DMS153 (cell line): ENCODE measurements around the gene MAPK12.
"Not testable (repeated sequence)": the region's sequence is repeated elsewhere in the genome, so short reads cannot be mapped to it uniquely, and the experiment has no call there.

ENCODE experiments used
- DNase-seq: peaks from one replicate; lab custom pipeline; 2025; lab: John Stamatoyannopoulos, UW

MAPK12 gene

GRCh38 chr22:50216055-50216683 is 45.3 kb downstream of the MAPK12 start:
- no peak for DNase-seq

GRCh38 chr22:50215297-50216054 is 46.0 kb downstream of the MAPK12 start:
- no peak for DNase-seq

DNA sequence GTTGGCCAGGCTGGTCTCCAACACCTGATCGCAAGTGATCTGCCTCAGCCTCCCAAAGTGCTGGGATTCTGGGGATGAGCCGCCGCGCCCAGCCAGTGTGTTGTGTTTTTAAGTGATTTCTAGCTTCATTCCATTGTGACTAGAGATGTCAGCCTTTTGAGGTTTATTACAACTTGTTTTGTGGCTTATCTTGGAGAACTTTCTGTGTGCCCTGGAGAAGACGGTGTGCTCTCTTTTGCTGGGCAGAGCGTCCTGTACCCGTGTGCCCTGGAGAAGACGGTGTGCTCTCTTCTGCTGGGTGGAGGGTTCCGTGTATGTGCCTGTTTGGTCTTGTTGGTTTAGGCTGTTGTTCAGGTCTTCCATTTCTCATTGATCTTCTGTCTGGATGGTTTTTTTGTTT is 48.2 kb downstream of the MAPK12 start:
- DNase-seq = no peak

- no peak for DNase-seq
Measured at GRCh38 chr22:50211147-50211546, 50.3 kb downstream of the MAPK12 start.

- DNase-seq = no peak
Measured at GRCh38 chr22:50210378-50211139, 50.9 kb downstream of the MAPK12 start.

DNA sequence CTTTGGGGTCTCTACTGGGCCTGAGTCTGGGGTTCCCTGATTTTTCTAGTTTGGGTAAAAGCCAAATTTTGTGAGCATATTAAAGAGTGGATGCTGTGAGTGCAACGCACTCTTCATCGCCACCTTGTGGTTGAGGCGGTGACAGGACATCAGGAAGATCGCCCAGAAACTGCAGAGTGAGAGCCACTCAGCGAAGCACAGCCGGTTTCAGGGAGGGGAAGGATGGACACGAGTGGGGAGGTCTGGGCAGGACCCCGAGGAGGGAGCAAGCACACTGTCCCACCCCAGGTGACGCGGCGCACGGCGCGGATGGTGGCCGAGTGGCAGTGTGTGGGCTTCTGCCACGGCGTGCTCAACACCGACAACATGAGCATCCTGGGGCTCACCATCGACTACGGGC is 51.6 kb downstream of the MAPK12 start:
- DNase-seq = no peak

DNA sequence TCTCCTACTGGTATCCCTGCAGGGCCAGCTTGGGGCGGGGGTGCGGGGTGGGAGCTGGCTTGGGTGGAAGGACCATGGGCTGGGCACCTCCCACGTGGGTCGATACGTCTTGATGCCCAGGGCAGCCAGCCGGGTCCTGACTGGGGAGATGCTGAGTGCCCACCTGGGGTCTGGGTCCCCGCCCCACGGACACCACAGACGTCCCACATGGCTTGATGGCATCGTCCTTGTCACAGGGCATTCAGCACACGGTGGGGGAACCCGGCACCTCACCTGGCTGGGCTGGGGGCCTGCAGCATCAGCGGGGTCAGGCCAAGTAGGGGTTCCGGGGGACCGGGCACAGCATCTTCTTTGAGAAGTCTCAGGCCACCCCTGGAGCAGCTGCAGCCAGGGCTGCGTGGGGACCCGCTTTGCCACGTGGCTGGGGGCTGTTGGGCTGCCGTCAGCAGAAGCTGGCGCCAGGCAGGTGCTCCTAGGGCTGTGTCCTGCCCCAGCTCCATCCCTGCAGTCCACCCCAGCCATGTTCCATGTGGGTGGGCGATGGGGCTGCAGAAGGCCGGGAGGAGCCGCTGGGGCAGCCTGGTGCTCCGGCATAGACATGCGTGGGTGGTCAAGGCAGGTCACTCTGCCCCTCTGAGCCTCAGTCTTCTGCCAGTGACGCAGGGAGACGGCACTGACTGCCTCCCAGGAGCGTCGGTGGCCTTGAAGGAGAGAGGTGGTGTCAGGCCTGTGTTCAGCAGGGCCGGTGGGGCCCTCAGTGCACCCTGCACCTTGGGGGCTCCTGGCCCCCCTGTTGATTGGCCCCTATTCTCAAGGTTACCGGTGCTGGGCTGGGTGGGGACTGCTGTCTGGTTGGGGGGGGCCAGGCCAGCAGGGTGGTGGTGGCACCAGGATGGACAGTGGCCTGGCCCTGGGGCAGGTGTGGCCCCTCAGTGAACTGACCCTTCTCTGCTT is 52.3 kb downstream of the MAPK12 start:
- no peak for DNase-seq

DNA sequence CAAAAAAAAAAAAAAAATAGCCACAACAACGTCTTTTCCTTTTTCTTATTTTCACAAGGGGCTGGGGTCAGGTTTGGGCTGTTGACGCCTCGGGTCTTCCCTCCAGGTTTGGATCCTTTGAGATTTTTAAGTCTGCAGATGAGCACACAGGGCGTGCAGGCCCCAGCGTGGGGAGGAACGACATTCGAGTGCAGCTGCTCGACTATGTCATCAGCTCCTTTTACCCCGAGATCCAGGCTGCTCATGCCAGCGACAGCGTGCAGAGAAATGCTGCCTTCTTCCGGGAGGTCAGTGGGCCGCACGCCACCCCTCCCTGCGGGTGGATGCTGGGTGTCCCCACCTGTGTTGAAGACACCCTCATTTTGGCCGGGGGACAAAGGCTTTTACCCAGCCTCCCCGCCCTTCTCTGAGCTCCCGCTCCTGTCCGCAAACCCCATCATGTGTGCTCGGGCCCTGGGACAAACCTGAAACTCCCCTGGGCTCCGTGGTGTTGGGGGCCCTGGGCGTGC is 53.0 kb downstream of the MAPK12 start:
- no peak for DNase-seq

DNA sequence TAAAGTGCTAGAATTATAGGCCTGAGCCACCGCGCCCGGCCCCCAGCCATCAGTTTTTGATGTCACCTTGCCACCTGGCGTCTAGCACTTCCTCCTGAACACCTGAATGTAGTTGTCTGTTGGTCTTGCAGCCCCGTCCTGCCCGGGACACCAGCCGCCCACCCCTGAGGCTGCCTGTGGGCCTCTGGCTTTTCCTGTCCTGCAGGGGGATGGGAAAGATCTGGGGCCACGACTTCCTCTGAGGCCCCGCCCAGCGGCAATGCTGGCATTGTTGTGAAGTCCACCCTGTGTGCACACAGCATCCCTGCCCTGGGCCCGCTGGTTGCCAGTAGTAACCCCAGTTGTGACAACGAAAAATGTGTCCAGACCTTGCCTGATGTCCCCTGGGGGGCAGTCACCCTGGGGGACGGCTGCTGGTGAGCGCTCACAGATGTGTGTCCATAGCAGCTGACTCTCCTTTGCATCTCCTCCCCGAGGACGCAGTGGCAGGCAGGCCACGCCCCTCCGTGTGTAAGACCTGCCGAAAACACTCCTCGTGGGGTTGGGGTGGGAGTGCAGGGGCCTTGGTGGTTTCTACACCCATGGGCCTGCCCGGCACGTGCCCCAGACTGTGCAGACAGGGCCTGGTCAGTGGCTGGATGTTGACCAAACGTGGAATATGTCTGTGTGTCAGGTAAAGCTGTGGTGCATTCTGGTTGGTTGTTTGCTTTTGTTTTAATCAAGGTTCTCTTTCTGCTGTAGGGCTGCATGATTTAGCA is 53.9 kb downstream of the MAPK12 start:
- DNase-seq = no peak

- no peak for DNase-seq
Measured at GRCh38 chr22:50206599-50206998, 54.9 kb downstream of the MAPK12 start.

DNA sequence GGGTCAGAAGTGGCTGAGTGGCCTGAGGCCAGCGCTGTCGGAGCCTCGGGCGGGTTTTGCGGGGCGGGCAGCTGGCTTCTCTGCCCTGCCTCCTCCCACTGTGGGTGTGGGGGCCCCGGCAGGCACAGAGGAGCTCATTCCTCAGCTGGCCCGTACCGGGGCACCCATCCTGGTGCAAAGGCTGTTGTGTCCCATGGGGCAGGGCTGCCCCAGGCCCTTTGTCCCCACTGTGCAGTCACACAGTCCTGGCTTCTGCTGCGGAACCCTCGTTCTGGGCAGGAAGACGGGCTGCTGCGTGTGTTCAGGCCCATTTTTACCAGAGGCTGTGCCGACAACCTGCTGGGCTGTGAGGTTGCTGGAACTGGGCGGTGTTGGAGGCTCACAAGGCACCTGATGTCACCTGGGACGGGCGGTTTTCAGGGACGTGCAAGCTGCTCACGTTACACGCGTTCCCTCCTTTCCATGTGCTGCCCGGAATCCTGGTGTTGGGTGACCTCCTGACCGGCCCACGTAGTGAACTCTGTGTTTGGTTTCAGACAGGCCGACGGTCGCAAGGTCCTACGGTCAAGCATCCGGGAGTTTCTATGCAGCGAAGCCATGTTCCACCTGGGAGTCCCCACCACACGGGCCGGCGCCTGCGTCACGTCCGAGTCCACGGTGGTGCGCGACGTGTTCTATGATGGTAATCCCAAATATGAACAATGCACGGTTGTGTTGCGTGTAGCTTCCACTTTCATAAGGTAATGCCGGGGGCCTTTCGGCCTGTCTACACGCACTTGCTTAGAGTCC is 55.5 kb downstream of the MAPK12 start:
- no peak for DNase-seq

DNA sequence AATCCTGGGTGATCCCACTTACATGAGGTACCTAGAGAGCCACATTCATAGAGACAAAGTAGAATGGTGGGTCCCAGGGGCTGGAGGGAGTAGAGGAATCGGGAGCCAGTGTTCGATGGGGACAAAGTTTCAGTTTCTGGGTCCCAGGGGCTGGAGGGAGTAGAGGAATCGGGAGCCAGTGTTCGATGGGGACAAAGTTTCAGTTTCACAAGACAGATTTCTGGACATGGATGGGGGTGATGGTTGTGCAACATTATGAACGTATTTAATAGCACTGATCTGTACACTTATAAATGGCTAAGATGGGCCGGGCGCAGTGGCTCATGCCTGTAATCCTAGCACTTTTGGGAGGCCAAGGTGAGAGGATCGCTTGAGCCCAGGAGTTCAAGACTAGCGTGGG is 56.5 kb downstream of the MAPK12 start:
- not testable (repeated sequence) for DNase-seq

DNA sequence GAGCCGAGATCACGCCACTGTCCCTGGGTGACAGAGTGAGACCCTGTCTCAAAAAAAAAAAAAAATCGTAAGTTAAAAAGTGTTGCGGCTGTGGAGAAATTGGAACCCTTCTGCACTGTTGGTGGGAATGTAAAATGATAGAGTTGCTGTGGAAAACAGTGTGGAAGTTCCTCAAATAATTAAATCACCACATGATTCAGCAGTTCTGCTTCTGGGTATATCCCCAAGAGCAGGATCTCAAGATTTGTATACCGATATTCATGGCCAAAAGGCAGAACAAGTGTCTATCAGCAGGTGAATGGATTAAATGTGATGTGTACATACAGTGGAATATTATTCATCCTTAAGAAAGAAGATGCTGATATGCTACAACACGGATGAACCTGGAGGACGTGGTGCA is 56.9 kb downstream of the MAPK12 start:
- no peak for DNase-seq

DNA sequence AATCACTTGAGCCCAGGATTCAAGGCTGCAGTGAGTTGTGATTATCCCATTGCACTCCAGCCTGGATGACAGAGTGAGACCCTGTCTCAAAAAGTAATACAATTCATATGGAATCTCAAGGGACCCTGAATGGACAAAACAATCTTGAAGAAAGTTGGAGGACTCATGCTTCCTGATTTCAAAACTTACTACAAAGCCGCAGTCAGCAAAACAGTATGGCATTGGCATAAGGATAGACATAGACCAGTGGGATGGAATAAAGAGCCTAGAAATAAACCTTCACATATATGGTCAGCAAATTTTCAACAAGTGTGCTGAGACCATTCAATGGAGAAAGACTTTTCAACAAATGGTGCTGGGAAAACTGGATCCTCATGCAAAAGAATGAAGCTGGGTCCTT is 58.2 kb downstream of the MAPK12 start:
- DNase-seq = no peak
